ENCODE results near the gene SLC36A1.

DNA sequence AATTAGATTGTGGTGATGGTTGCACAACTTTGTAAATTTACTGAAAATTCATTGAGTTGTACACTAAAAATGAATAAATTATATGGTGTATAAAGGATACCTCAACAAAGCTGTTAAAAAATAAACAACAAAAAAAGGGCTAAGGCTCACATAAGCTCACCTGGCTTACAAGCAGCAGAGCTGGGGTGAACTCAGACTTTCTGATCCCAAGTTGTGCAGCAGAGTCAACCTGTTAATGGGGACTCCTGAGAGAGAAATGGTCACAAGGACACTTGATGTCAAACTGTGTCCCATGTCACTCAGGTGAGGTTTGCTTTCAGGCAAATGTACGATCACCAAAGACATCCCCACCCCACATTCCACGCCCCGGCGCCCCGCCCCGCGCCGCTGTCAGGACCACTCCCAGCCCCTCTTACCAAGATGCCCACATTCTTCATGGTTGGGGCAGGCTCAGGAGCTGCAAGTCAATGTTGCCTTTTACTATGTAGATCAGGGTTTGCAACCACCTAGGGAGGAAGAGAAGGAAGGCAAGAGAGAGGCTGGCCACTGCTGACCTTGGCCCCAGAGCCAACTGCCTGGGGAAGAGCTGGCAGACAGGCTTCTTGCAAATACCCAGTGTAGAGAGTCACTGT lies 22.4 kb upstream of the SLC36A1 start:
- TF ChIP-seq PATZ1 (CRISPR knock-in tag; IDR thresholded peaks at IDR 0.05; ENCODE audit: borderline replicate concordance) (no peak), ESRRG (CRISPR knock-in tag; IDR thresholded peaks at IDR 0.05) (no peak), TCF4 (CRISPR knock-in tag; IDR thresholded peaks at IDR 0.05; ENCODE audit: borderline replicate concordance) (no peak), ZFP30 (CRISPR knock-in tag; IDR thresholded peaks at IDR 0.05) (no peak), SNAI2 (CRISPR knock-in tag; IDR thresholded peaks at IDR 0.05) (no peak), ZNF8 (CRISPR knock-in tag; IDR thresholded peaks at IDR 0.05) (no peak), BACH2 (CRISPR knock-in tag; IDR thresholded peaks at IDR 0.05; ENCODE audit: borderline replicate concordance) (no peak), RARB (CRISPR knock-in tag; IDR thresholded peaks at IDR 0.05) (no peak), PPARA (CRISPR knock-in tag; IDR thresholded peaks at IDR 0.05; ENCODE audit: borderline replicate concordance) (no peak), ISL1 (CRISPR knock-in tag; IDR thresholded peaks at IDR 0.05) (no peak), ZFP3 (CRISPR knock-in tag; IDR thresholded peaks at IDR 0.05) (no peak), CSRNP3 (CRISPR knock-in tag; IDR thresholded peaks at IDR 0.05) (no peak), ARNTL (CRISPR knock-in tag; IDR thresholded peaks at IDR 0.05; ENCODE audit: borderline replicate concordance, low read depth) (no peak)
- TF ChIP-seq, protein P1, sequence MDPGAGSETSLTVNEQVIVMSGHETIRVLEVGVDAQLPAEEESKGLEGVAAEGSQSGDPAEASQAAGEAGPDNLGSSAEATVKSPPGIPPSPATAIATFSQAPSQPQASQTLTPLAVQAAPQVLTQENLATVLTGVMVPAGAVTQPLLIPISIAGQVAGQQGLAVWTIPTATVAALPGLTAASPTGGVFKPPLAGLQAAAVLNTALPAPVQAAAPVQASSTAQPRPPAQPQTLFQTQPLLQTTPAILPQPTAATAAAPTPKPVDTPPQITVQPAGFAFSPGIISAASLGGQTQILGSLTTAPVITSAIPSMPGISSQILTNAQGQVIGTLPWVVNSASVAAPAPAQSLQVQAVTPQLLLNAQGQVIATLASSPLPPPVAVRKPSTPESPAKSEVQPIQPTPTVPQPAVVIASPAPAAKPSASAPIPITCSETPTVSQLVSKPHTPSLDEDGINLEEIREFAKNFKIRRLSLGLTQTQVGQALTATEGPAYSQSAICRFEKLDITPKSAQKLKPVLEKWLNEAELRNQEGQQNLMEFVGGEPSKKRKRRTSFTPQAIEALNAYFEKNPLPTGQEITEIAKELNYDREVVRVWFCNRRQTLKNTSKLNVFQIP (CRISPR knock-in tag; IDR thresholded peaks at IDR 0.05; ENCODE audit: borderline replicate concordance, low read depth), result no peak
